ENCODE results near the gene MYO1E. TPM values are rescaled to one million over a fixed set of nuclear protein-coding genes. Genes with fewer than 3 reads are reported as not detected.

The MYO1E gene
- total and polyA plus RNA-seq, 2 of the 8 experiments (the other 6 are each of a cell fraction or from before 2014, with no cell fraction given) = 19.6 to 142 TPM

DNA sequence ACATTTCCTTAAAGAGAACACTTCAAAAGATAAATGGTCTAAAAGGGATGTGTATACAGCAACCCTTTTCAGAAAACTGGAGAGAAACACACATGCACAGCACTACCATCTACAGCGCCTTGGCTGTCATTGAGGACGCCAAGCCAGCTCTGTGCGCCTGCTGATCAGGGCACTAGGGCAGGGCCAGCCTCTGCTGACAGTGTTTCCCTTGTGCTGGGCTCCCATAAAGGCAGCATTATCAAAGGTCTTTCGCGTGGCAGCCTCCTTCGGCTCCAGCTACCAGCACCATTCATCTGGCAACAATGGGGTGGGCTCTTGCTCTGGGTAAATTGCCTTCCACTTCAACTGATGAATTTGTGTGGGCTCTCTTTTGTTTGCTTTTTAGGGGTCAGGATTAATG is 112.6 kb downstream of the MYO1E start:
- H3K27me3 ChIP-seq (replicated peaks in 1 of 4; ENCODE audit: control insufficient read depth in 3 of 4, extremely low read depth in 1 of 4, insufficient read depth in 3 of 4, low read length in 3 of 4) = no peaks in the 10 kb centered on the region
- no peak overlapping the region for H2BK20ac ChIP-seq (ENCODE audit: low read length)
- no peak overlapping the region for H4K5ac ChIP-seq (ENCODE audit: insufficient read length, low read depth, low read length)
- no peak overlapping the region for H3K56ac ChIP-seq (replicated peaks; ENCODE audit: insufficient read length, low read depth, low read length)
- 85% methylated on average over 6 of the region's 6 CpGs; no CpG with 5 or more reads in 1 of the 2 experiments for WGBS, 2 experiments (ENCODE audit: extremely low coverage in 1 of 2, insufficient coverage in 1 of 2, insufficient read length in 1 of 2, insufficient replicate concordance in 2 of 2, low coverage in 1 of 2, low lambda C conversion rate in 2 of 2, missing lambda C conversion rate in 1 of 2)
- H3K23ac ChIP-seq (ENCODE audit: insufficient read length) = no peak overlapping the region
- CTCF ChIA-PET (ENCODE audit: partially characterized antibody) = interaction anchor here (0.6 to 7.6 kb wide), 5 partner anchors 10 to 317 kb away, joined by 3 to 46 read pairs (median 5); no protein-coding TSS in a partner anchor
- no peak overlapping the region for H2AFZ ChIP-seq (ENCODE audit: low read length)
- no peaks in the 10 kb centered on the region for H3K23me2 ChIP-seq (ENCODE audit: low read depth, low read length)
- H3K36me3 ChIP-seq (ENCODE audit: control insufficient read depth in 2 of 4, insufficient read depth in 4 of 4, low read length in 3 of 4) = peaks cover 0 to 5% (median 0%) of the 10 kb centered on the region in 4 experiments; a peak in 1 of 8 replicates
- no peak overlapping the region for H3K18ac ChIP-seq (ENCODE audit: extremely low read depth, low read length)
- FAIRE-seq = no peak
- H2AK5ac ChIP-seq (ENCODE audit: low read depth, low read length) = no peak overlapping the region
- no peaks in the 10 kb centered on the region for H3K79me2 ChIP-seq (ENCODE audit: control insufficient read depth in 1 of 2, insufficient read depth in 2 of 2, low read length in 2 of 2)
- no peak overlapping the region for H3K27ac ChIP-seq (ENCODE audit: low read depth, low read length)
- H4K20me1 ChIP-seq (replicated peaks in 1 of 2; ENCODE audit: control insufficient read depth in 1 of 2, insufficient read depth in 2 of 2, low read length in 2 of 2) = peaks cover 0 to 2% of the 10 kb centered on the region in 2 experiments
- H2BK15ac ChIP-seq (ENCODE audit: low read length) = no peak overlapping the region
- H3K4ac ChIP-seq (replicated peaks; ENCODE audit: insufficient read length, low read depth, low read length) = no peak overlapping the region
- no peaks in the 10 kb centered on the region for H3K9me3 ChIP-seq (ENCODE audit: insufficient read depth in 2 of 2, low read depth in 1 of 2, low read length in 1 of 2)
- no peak overlapping the region for H4K91ac ChIP-seq (replicated peaks; ENCODE audit: insufficient read length, low read length)
- H3K4me2 ChIP-seq (ENCODE audit: insufficient read depth in 1 of 2, low read depth in 2 of 2, low read length in 2 of 2) = no peak overlapping the region
- H2BK12ac ChIP-seq (ENCODE audit: low read depth, low read length) = no peak overlapping the region
- H3K14ac ChIP-seq (ENCODE audit: insufficient read length) = no peak overlapping the region
- H3K4me3 ChIP-seq (ENCODE audit: extremely low read depth in 1 of 4, insufficient read depth in 2 of 4, low read depth in 3 of 4, low read length in 4 of 4) = no peak overlapping the region
- POLR2A ChIA-PET (ENCODE audit: partially characterized antibody) = interaction anchor here (1.0 to 1.2 kb wide), 2 partner anchors 17 to 185 kb away, joined by 3 read pairs; no protein-coding TSS in a partner anchor
- H2BK5ac ChIP-seq (ENCODE audit: low read depth, low read length) = no peak overlapping the region
- no peaks in the 10 kb centered on the region for H3K79me1 ChIP-seq (ENCODE audit: low read depth, low read length)
- H2BK120ac ChIP-seq (replicated peaks; ENCODE audit: low read depth, low read length) = no peak overlapping the region
- H3K9ac ChIP-seq (replicated peaks in 1 of 4; ENCODE audit: extremely low read depth in 1 of 4, low read depth in 3 of 4, low read length in 3 of 4) = no peak overlapping the region
- H3K4me1 ChIP-seq (replicated peaks in 1 of 4; ENCODE audit: control insufficient read depth in 3 of 4, insufficient read depth in 4 of 4, low read length in 3 of 4) = no peaks in the 10 kb centered on the region
- DNase-seq (ENCODE audit: low read depth in 1 of 2, low spot score in 2 of 2) = no peak
- H4K8ac ChIP-seq (ENCODE audit: extremely low read depth, insufficient read depth, low read length) = no peak overlapping the region
- TF ChIP-seq RNF2 (IDR thresholded peaks at IDR 0.05; ENCODE audit: borderline replicate concordance, low read depth, low read length, missing control alignments, poor library complexity, severe bottlenecking) = no peak
- no peak for TF ChIP-seq JUND (IDR thresholded peaks at IDR 0.05; ENCODE audit: low read length)
- TF ChIP-seq ASH2L (IDR thresholded peaks at IDR 0.05; ENCODE audit: low read length) = no peak
